ENCODE results near the gene NAA38. TPM values are rescaled to one million over a fixed set of nuclear protein-coding genes. Genes with fewer than 3 reads are reported as not detected.
"Not testable (repeated sequence)": the region's sequence is repeated elsewhere in the genome, so short reads cannot be mapped to it uniquely, and the experiment has no call there.

Gene NAA38
- total RNA-seq, 1 donor from 2014 or later = 101 TPM

DNA sequence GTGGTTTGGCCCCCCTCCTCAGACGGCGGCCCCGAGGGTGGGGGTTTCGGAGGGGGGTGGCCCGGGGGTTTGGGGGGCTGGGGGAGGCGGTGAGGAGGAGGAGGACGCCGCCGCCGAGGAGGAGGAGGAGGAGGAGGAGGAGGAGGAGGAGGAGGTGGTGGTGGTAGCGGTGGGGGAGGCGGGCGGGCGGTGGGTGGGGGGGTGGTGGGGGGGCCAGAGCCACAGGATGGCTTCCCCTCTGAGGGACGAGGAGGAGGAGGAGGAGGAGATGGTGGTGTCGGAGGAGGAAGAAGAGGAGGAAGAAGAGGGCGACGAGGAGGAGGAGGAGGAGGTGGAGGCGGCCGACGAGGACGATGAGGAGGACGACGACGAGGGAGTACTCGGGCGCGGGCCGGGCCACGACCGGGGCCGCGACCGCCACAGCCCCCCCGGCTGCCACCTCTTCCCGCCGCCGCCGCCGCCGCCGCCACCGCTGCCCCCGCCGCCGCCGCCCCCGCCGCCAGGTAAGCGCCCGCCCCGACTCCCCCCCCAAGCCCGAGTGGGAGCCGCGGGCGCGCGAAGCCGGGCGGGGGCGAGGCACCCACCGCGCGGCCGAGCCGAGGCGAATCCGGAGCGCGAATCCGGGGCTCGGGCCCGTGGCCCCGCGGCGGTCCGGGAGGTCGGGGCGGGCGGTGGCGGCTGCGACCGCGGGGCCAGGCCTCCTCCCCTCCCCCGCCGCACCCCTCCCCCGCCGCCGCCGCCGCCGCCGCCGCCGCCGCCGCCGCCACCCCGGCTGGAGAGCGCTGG is 27.4 kb upstream of the NAA38 start:
- ATAC-seq (ENCODE audit: poor library complexity) (no peak), DNase-seq (no peak)
- intact Hi-C loops (cut with DNase I) = no loop called here

- DNase-seq = no peak
- intact Hi-C loops (cut with DNase I) = no loop called here
Observed at GRCh38 chr17:7883781-7884386, 26.5 kb upstream of the NAA38 start.

GRCh38 chr17:7882629-7883028 is 25.3 kb upstream of the NAA38 start:
- DNase-seq = no peak
- no peak for ATAC-seq (ENCODE audit: poor library complexity)
- intact Hi-C loops (cut with DNase I) = no loop called here

More at GRCh38 chr17:7883781-7884386, 26.5 kb upstream of the NAA38 start:
- ATAC-seq (ENCODE audit: poor library complexity) = no peak

DNA sequence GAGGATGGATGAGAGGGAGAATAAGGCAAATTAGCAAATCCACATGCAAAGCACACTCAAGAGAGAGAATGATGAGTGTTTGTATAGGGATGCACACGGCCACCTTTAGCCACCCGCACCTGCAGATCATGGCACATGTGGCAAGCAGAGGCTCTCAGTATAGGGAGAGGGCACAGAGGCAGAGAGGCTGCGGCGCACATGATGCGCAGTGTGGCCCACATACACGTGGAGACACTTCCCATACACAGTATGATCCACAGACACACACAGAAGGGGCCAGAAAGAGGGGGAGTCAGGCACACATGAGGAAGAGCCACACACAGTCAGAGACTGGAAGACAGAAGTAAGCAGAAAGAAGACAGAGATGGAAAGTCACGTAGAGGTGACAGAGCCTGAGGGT is 24.7 kb upstream of the NAA38 start:
- intact Hi-C loops (cut with DNase I) = no loop called here
- no peak for DNase-seq

DNA sequence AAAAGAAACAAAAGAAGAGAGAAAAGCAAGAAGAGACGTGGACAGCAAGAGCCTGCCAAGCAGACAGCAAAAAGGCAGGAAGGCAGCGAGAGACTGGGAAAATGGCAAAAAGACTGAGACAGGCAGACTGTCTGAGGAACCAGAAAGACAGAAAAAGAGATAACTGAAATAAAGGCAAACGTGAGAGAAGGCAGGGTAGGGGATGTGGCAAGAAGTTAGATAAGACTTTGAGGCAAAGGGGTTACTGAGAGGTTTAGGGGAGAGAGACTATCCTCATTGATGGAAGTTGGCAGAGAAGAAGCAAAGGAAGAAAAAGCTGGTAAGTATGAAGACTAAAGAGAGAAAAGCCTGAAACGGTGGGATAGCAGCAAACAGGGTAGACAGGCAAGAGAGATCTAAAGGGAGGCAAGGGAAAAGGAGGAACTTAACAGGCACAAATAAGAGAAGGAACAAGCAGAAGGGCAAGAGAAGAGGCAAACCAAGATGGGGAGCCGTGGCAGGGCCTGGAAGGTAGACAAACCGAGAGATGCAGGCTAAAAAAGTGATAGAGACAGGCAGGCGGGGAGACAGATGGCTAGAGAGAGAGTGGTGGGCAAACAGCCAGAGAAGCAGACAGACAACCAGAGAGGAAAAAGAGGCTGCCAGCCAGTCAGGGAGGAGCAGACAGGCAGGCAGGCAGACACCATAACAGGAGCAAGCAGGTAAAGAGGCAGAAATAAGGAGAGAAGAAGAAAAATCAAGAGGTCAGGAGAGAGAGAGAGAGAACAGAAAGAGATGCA is 24.1 kb upstream of the NAA38 start:
- intact Hi-C loops (cut with DNase I) = no loop called here
- ATAC-seq (ENCODE audit: poor library complexity) = no peak
- DNase-seq = no peak

More for the DNA sequence above, 24.7 kb upstream of the NAA38 start:
- ATAC-seq (ENCODE audit: poor library complexity) = no peak

DNA sequence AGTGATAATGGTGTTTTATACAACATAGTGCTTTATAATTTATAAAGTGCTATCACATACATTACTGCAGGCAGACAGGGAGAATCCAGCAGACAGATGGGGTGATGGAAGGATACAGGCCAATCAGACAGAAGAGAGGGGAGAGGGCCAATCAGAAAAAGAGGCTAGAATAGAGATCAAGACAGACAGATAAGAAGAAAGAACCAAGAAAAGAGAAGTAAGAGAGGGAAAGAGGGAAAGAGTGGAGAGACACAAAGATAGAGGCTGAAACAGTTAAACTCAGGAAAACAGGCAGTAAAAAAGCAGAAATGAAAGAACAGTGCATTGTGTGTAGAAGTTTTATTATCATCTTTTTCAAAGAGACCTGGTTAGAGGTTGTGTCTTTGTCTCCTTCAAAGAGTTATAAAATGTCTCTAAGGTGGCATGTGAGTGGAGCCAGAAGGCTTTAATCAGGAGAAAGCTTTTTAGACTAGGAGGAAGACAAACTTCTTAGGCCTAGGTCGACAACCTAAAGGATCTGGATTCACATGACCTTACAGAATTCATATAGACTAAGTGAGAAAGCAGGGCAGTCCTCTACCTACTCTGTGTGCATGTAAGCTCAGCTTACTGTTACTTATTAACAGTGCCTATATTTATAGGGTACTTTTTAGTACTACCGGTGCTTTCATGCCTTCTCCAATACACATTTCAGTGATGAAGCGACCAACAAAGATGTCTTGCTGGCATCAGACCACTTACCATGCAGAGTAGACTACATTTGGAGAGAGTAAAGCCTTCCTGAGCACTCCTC is 22.9 kb upstream of the NAA38 start:
- intact Hi-C loops (cut with DNase I) = no loop called here
- DNase-seq (no peak), ATAC-seq (ENCODE audit: poor library complexity) (no peak)

DNA sequence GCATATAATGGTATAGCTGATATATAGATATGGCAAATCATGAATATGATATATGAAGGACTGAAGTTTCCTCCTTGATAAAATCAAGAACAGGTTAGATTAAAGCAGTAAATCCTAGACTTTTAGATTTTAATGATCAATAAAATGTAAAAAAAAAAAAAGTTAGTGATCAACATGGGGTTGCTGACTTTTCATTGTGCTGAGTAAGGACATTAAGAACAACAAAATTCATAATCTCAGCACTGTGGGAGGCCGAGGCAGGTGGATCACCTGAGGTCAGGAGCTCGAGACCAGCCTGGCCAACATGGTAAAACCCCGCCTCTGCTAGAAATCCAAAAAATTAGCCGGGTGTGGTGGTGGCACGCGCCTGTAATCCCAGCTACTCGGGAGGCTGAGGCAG is 20.9 kb upstream of the NAA38 start:
- ATAC-seq (ENCODE audit: poor library complexity) (no peak), DNase-seq (no peak)
- intact Hi-C loops (cut with DNase I) = no loop called here

- intact Hi-C loops (cut with DNase I) = no loop called here
- DNase-seq = no peak
- ATAC-seq (ENCODE audit: poor library complexity) = no peak
Observed at GRCh38 chr17:7875804-7876370, 18.5 kb upstream of the NAA38 start.

GRCh38 chr17:7873051-7873450 is 15.7 kb upstream of the NAA38 start:
- ATAC-seq (ENCODE audit: poor library complexity) = no peak
- intact Hi-C loops (cut with DNase I) = no loop called here
- DNase-seq = no peak

DNA sequence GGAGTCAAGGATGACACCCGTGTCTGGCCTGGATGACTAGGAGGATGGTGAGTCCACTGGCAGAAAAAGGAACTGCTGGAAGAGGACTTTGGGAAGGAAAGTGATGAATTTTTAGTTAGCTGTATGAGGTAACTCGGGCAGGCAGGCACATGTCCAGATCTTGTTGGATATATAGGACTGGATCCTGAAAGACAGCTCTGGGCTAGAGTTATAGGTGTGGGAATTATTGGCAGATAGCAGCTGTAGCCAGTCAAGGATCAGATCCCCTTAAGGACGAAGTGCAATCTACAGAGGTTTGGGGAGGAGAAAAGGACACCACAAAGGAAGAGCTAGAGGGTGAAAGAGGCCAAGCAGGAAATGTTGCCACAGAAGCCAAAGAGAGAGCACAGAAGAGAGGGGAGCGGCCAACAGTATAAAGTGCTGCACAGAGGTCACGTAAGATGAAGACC is 10.5 kb upstream of the NAA38 start:
- ATAC-seq (ENCODE audit: poor library complexity) = no peak
- no peak for DNase-seq
- intact Hi-C loops (cut with DNase I) = no loop called here

GRCh38 chr17:7864995-7865650 is 7.8 kb upstream of the NAA38 start:
- DNase-seq (no peak), ATAC-seq (ENCODE audit: poor library complexity) (no peak)
- intact Hi-C loops (cut with DNase I) = loop anchor here (5.0 kb wide), 1 partner anchor 32 kb away; no protein-coding TSS in a partner anchor

DNA sequence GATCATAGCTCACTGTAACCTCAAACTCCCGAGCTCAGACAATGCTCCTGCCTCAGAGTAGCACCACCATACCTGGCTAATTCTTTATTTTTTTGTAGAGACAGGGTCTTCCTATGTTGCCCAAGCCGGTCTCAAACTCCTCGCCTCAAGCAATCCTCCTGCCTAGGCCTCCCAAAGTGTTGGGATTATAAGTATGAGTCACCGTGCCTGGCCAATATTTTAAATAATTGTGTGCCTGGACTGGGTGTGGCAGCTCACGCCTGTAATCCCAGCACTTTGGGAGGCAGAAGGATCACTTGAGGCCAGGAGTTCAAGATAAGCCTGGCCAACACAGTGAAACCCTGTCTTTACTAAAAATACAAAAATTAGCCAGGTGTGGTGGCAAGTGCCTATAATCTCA is 7.0 kb upstream of the NAA38 start:
- DNase-seq; ATAC-seq (ENCODE audit: poor library complexity): not testable (repeated sequence)
- intact Hi-C loops (cut with DNase I) = loop anchor here (5.0 kb wide), 1 partner anchor 33 kb away; no protein-coding TSS in a partner anchor

GRCh38 chr17:7862692-7863437 is 5.5 kb upstream of the NAA38 start:
- intact Hi-C loops (cut with DNase I) = loop anchor here (2.0 to 5.0 kb wide), 2 partner anchors 34 to 126 kb away; no protein-coding TSS in a partner anchor
- no peak for ATAC-seq (ENCODE audit: poor library complexity)
- DNase-seq = no peak

DNA sequence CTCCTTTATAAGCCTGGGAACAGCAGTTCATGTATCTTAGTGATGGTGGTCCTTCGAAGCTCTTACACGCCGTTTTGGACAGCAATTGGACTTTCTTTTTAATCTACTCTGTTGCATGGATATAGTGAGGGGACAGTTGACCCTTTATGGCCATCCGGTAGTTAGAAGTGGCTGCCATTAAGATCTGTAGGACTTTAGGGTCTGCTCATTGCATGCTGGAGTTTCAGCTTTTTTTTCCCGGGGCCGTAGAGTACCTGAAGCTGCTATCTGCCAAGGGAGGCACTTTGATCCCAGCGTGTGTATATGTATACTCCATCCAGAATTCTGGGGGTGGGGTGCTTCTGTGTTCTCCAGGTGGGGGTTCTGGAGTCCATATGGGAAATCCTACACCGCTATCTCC is 1.7 kb upstream of the NAA38 start:
- ATAC-seq (ENCODE audit: poor library complexity) (no peak), DNase-seq (no peak)
- intact Hi-C loops (cut with DNase I) = loop anchor here (5.0 kb wide), 1 partner anchor 37 kb away; no protein-coding TSS in a partner anchor

DNA sequence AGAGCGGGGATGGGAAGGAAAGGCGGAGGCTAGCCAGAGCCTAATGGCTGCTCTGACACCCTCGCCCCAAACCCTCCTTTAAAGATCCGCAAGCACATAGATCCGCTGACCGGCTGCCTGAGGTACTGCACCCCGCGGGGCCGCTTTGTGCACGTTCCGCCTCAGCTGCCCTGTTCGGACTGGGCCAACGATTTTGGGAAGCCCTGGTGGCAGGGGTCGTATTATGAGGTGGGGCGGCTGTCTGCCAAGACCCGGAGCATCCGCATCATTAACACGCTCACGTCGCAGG is 1.1 kb upstream of the NAA38 start:
- intact Hi-C loops (cut with DNase I) = loop anchor here (5.0 kb wide), 1 partner anchor 36 kb away; no protein-coding TSS in a partner anchor
- peak; percentile 59 for DNase-seq
- ATAC-seq (ENCODE audit: poor library complexity) = peak; percentile 8

DNA sequence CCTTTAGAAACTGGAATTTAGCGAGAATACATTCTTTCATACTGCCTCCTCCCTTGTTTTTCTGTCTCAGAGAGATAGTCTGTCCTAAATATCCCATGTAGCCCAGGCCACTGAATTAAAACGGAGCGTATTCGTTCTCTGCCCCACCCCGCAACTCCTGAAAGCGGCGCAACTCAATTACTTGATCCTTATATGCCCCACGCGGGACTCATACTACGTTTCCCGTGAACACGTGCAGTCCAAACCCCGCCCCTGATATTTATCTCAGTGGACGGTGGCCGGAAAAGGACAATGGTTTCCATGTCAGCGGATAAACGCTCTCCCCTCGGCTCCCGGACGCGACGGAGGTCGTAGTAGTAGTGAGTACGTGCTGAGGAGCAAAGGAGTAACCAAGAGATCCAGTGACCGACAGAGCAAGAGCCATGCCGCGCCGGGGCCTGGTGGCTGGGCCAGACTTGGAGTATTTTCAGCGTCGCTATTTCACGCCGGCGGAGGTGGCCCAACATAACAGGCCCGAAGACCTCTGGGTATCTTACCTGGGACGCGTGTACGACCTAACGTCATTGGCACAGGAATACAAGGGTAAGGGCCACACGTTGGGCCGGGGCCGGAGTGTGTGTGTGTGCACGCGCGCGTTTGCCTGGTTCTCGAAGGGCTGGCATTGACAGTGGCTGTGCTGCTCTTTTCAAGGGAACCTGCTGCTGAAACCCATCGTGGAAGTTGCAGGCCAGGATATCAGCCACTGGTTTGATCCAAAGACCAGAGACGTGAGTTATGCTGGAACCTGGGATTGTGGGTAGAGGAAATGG is 558 bp upstream of the NAA38 start, which contains the start of gene CYB5D1:
TSS of gene CYB5D1 (plus strand) at position 291 of the 809 bp plus-strand sequence. CDS start at position 423, 132 bp downstream.
- intact Hi-C loops (cut with DNase I) = loop anchor here (1.0 to 5.0 kb wide), 3 partner anchors 15 to 36 kb away; partner anchors contain the start of gene KDM6B
- ATAC-seq (ENCODE audit: poor library complexity) (peak; percentile 74), DNase-seq (peak; percentile 92)
